Measurements from ENCODE around the gene NXPE4. TPM values are rescaled to one million over a fixed set of nuclear protein-coding genes. Genes with fewer than 3 reads are reported as not detected.
"Not testable (repeated sequence)": the region's sequence is repeated elsewhere in the genome, so short reads cannot be mapped to it uniquely, and the experiment has no call there.

NXPE4 gene
- total RNA-seq, 1 experiment from 2014 or later, result not detected

GRCh38 chr11:114615448-114616361 is 20.1 kb upstream of the NXPE4 start:
- Histone ChIP-seq H3K36me3 (no peaks in the 10 kb centered on the region), H3K27ac (no peak overlapping the region), H3K9me3 (replicated peaks) (no peaks in the 10 kb centered on the region), H3K4me1 (replicated peaks) (no peaks in the 10 kb centered on the region), H3K27me3 (replicated peaks) (no peaks in the 10 kb centered on the region), H3K4me3 (no peak overlapping the region)
- no peak for DNase-seq (ENCODE audit: low read depth in 1 of 2, low spot score in 2 of 2)

GRCh38 chr11:114614127-114614720 is 18.6 kb upstream of the NXPE4 start:
- H3K9me3 ChIP-seq (replicated peaks), result no peaks in the 10 kb centered on the region
- no peaks in the 10 kb centered on the region for H3K27me3 ChIP-seq (replicated peaks)
- no peak overlapping the region for H3K4me3 ChIP-seq
- H3K27ac ChIP-seq, result no peak overlapping the region
- no peak for DNase-seq (ENCODE audit: low read depth in 1 of 2, low spot score in 2 of 2)
- no peaks in the 10 kb centered on the region for H3K36me3 ChIP-seq
- no peaks in the 10 kb centered on the region for H3K4me1 ChIP-seq (replicated peaks)

GRCh38 chr11:114613094-114613493 is 17.5 kb upstream of the NXPE4 start:
- H3K27me3 ChIP-seq (replicated peaks); H3K4me3 ChIP-seq; H3K4me1 ChIP-seq (replicated peaks); DNase-seq (ENCODE audit: low read depth in 1 of 2, low spot score in 2 of 2); H3K27ac ChIP-seq; H3K9me3 ChIP-seq (replicated peaks); H3K36me3 ChIP-seq: not testable (repeated sequence)

GRCh38 chr11:114612686-114613085 is 17.1 kb upstream of the NXPE4 start:
- no peak overlapping the region for H3K4me3 ChIP-seq
- H3K27ac ChIP-seq, result no peak overlapping the region
- H3K36me3 ChIP-seq, result no peaks in the 10 kb centered on the region
- DNase-seq (ENCODE audit: low read depth in 1 of 2, low spot score in 2 of 2), result no peak
- H3K27me3 ChIP-seq (replicated peaks), result no peaks in the 10 kb centered on the region
- H3K9me3 ChIP-seq (replicated peaks), result no peaks in the 10 kb centered on the region
- H3K4me1 ChIP-seq (replicated peaks), result no peaks in the 10 kb centered on the region

- not testable (repeated sequence) for H3K4me3 ChIP-seq; H3K9me3 ChIP-seq (replicated peaks); H3K27me3 ChIP-seq (replicated peaks); H3K27ac ChIP-seq; H3K4me1 ChIP-seq (replicated peaks); H3K36me3 ChIP-seq; DNase-seq (ENCODE audit: low read depth in 1 of 2, low spot score in 2 of 2)
Measured at GRCh38 chr11:114612199-114612598, 16.6 kb upstream of the NXPE4 start.

GRCh38 chr11:114610984-114611944 is 15.7 kb upstream of the NXPE4 start:
- Histone ChIP-seq H3K9me3 (replicated peaks) (no peaks in the 10 kb centered on the region), H3K4me1 (replicated peaks) (no peaks in the 10 kb centered on the region), H3K27me3 (replicated peaks) (no peaks in the 10 kb centered on the region), H3K36me3 (no peaks in the 10 kb centered on the region), H3K4me3 (no peak overlapping the region), H3K27ac (no peak overlapping the region)
- DNase-seq (ENCODE audit: low read depth in 1 of 2, low spot score in 2 of 2), result no peak

GRCh38 chr11:114610550-114610949 is 15.0 kb upstream of the NXPE4 start:
- H3K27ac ChIP-seq, result no peak overlapping the region
- no peaks in the 10 kb centered on the region for H3K36me3 ChIP-seq
- no peak for DNase-seq (ENCODE audit: low read depth in 1 of 2, low spot score in 2 of 2)
- no peak overlapping the region for H3K4me3 ChIP-seq
- H3K4me1 ChIP-seq (replicated peaks), result no peaks in the 10 kb centered on the region
- no peaks in the 10 kb centered on the region for H3K27me3 ChIP-seq (replicated peaks)
- no peaks in the 10 kb centered on the region for H3K9me3 ChIP-seq (replicated peaks)

- H3K4me1 ChIP-seq (replicated peaks), result no peaks in the 10 kb centered on the region
- no peaks in the 10 kb centered on the region for H3K36me3 ChIP-seq
- H3K27me3 ChIP-seq (replicated peaks), result no peaks in the 10 kb centered on the region
- DNase-seq (ENCODE audit: low read depth in 1 of 2, low spot score in 2 of 2), result no peak
- no peak overlapping the region for H3K4me3 ChIP-seq
- no peaks in the 10 kb centered on the region for H3K9me3 ChIP-seq (replicated peaks)
- H3K27ac ChIP-seq, result no peak overlapping the region
Measured at GRCh38 chr11:114609429-114609828, 13.8 kb upstream of the NXPE4 start.

- H3K27me3 ChIP-seq (replicated peaks); H3K36me3 ChIP-seq; H3K4me3 ChIP-seq; H3K4me1 ChIP-seq (replicated peaks); H3K9me3 ChIP-seq (replicated peaks); H3K27ac ChIP-seq; DNase-seq (ENCODE audit: low read depth in 1 of 2, low spot score in 2 of 2): not testable (repeated sequence)
Measured at GRCh38 chr11:114608605-114609004, 13.0 kb upstream of the NXPE4 start.

- H3K4me1 ChIP-seq (replicated peaks), result no peaks in the 10 kb centered on the region
- no peak overlapping the region for H3K4me3 ChIP-seq
- no peaks in the 10 kb centered on the region for H3K36me3 ChIP-seq
- H3K27me3 ChIP-seq (replicated peaks), result no peaks in the 10 kb centered on the region
- no peak overlapping the region for H3K27ac ChIP-seq
- DNase-seq (ENCODE audit: low read depth in 1 of 2, low spot score in 2 of 2), result no peak
- H3K9me3 ChIP-seq (replicated peaks), result no peaks in the 10 kb centered on the region
Measured at GRCh38 chr11:114607753-114608459, 12.3 kb upstream of the NXPE4 start.

GRCh38 chr11:114606802-114607075 is 11.2 kb upstream of the NXPE4 start:
- H3K27ac ChIP-seq; H3K27me3 ChIP-seq (replicated peaks); H3K4me1 ChIP-seq (replicated peaks); H3K9me3 ChIP-seq (replicated peaks); DNase-seq (ENCODE audit: low read depth in 1 of 2, low spot score in 2 of 2); H3K4me3 ChIP-seq; H3K36me3 ChIP-seq: not testable (repeated sequence)

GRCh38 chr11:114606003-114606801 is 10.6 kb upstream of the NXPE4 start:
- DNase-seq (ENCODE audit: low read depth in 1 of 2, low spot score in 2 of 2), result no peak
- H3K4me3 ChIP-seq, result no peak overlapping the region
- H3K36me3 ChIP-seq, result no peaks in the 10 kb centered on the region
- H3K27me3 ChIP-seq (replicated peaks), result no peaks in the 10 kb centered on the region
- H3K27ac ChIP-seq, result no peak overlapping the region
- H3K9me3 ChIP-seq (replicated peaks), result no peaks in the 10 kb centered on the region
- H3K4me1 ChIP-seq (replicated peaks), result no peaks in the 10 kb centered on the region

GRCh38 chr11:114605370-114605769 is 9.8 kb upstream of the NXPE4 start:
- no peaks in the 10 kb centered on the region for H3K4me1 ChIP-seq (replicated peaks)
- DNase-seq (ENCODE audit: low read depth in 1 of 2, low spot score in 2 of 2), result no peak
- no peaks in the 10 kb centered on the region for H3K9me3 ChIP-seq (replicated peaks)
- H3K27me3 ChIP-seq (replicated peaks), result no peaks in the 10 kb centered on the region
- H3K4me3 ChIP-seq, result no peak overlapping the region
- no peak overlapping the region for H3K27ac ChIP-seq
- H3K36me3 ChIP-seq, result no peaks in the 10 kb centered on the region

All from SJSA1 (cell line).